ENCODE measurements around the gene CCDC30. TPM values are rescaled to one million over a fixed set of nuclear protein-coding genes. Genes with fewer than 3 reads are reported as not detected.

Gene CCDC30
- polyA plus RNA-seq: under 1 TPM; 0.35 to 0.88 TPM

DNA sequence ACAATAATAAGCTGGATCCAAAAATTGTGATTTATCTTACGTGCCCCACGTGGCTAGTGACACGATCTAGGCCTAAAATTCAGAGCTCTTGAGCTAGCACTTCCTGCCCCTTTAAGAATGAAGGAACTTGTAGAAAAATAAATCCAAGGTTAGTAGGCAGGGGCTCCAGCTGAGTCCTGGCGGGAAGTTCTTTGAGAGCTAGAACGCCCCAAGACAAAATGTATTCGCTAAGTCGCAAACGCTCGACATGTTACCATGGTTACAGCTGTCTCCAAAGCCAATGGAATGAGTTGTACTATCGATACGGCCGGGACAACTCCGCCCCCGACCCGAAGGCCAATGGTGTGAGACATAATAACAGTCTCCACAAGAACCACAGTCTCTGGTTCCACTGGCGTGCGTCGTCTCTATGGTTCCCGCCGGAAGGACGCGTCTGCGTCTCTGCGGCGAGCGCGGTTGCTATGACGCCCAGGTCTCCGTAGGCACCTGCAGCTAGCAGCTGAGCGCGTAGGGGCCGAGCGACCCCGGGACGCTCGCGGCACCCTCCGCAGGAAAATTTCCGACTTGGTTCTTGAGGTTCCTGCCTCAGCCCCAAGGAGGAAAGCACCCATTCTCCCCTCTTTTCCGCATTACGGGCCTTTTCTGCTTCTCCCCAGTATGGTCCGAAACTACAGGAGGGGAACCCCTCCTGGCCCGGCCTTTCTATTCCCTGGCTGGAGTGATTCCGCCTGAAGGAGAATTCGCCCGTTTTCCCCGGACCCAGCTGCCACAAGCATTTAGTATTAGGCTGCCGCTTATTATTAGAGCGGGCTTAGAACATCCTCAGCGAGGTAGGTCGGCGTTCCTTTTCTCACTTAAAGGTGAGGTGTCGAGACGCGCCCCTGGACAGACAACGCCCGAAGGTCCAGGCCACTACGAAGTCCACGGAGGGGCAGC lies at the start of gene CCDC30:
Gene CCDC30, plus strand, starts transcription at position 459 of the 936 bp plus-strand sequence. CDS start 17,266 bp downstream, outside the sequence.
- 1 to 2% methylated on average over 59 of the region's 59 CpGs for WGBS, 2 donors
- H3K27ac ChIP-seq (ENCODE audit: low read depth in 2 of 2, low read length in 1 of 2): peak within 1 kb of the TSS in 1 of 2 donors; percentile 15

DNA sequence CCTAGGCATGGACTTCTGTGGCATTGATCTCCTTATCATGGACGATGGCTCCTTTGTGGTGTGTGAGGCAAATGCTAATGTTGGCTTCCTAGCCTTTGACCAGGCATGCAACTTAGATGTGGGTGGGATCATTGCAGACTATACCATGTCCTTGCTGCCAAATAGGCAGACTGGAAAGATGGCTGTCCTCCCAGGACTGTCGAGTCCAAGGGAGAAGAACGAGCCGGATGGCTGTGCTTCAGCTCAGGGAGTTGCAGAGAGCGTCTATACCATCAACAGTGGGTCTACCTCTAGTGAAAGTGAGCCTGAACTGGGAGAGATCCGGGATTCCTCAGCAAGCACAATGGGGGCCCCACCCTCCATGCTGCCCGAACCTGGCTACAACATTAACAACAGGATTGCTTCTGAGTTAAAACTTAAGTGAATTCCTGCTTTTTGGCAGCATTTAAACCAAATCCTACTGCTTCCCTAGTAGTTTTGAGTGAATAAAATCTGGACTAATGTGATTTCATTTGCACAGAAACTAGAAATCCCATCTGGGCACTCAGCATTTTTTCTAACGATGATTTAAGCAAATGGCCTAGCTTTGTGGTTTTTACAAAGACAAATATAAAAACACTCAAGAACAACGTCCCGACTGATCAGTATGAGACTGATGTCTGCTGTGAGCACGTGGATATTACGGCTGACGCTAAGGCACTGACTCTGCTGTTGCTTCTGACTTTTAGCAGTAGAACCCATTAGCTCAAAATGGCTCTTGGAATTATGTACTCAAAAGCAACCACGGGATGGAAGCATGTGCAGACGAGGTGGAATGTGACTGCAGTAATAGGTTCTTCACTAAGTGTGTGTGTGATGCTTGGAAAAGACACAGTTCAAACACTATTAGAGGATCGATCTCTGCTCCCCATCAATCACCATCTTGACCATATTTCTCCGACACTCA lies 48.3 kb upstream of the CCDC30 start:
- peaks cover 0 to 3% of the 10 kb centered on the region in 2 donors for H3K4me1 ChIP-seq (ENCODE audit: control insufficient read depth in 2 of 2, insufficient read depth in 2 of 2, low read length in 1 of 2)
- H3K36me3 ChIP-seq (ENCODE audit: control insufficient read depth in 2 of 2, insufficient read depth in 2 of 2, low read length in 1 of 2): no peaks in the 10 kb centered on the region
- H3K27me3 ChIP-seq (ENCODE audit: control insufficient read depth in 1 of 2, insufficient read depth in 2 of 2, low read length in 2 of 2): no peaks in the 10 kb centered on the region
- no peak overlapping the region for H3K27ac ChIP-seq (ENCODE audit: low read depth in 2 of 2, low read length in 1 of 2)
- H3K9me3 ChIP-seq (ENCODE audit: control insufficient read depth in 2 of 2, insufficient read depth in 1 of 2, low read depth in 1 of 2, low read length in 1 of 2): no peaks in the 10 kb centered on the region
- no peak overlapping the region for H3K4me3 ChIP-seq (ENCODE audit: low read depth in 1 of 2, low read length in 2 of 2)
- WGBS, 2 donors: 90% methylated on average over 17 of the region's 17 CpGs

More for the DNA sequence above, at the start of gene CCDC30:
- Histone ChIP-seq H3K4me3 (ENCODE audit: low read depth in 1 of 2, low read length in 2 of 2) (peak within 1 kb of the TSS; percentile 67 to 93), H3K4me1 (ENCODE audit: control insufficient read depth in 2 of 2, insufficient read depth in 2 of 2, low read length in 1 of 2) (no peaks in the 10 kb centered on the region), H3K9me3 (ENCODE audit: control insufficient read depth in 2 of 2, insufficient read depth in 1 of 2, low read depth in 1 of 2, low read length in 1 of 2) (no peaks in the 10 kb centered on the region), H3K27me3 (ENCODE audit: control insufficient read depth in 1 of 2, insufficient read depth in 2 of 2, low read length in 2 of 2) (no peaks in the 10 kb centered on the region), H3K36me3 (ENCODE audit: control insufficient read depth in 2 of 2, insufficient read depth in 2 of 2, low read length in 1 of 2) (peaks cover 3 to 8% of the 10 kb centered on the region in 2 donors)

DNA sequence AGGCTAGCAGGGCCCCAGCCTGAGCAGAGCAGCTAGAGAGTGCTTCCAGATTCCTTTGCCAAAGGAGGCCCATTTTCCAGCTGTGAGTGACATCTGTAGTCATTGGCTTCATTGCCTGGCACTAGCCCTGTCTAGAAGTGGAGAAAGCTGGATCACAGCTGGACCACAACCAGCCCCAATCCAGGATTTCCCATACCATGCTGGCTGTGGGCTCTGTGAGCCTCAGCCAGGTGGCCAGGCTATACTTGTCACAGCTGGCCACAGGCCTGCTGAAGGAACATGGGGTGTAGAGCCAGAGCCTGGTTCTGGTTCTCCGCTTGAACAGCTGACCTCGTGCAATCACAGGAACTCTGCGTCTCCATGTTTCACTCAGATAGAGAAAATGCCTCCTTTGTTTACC lies 45.9 kb upstream of the CCDC30 start:
- 49 to 86% methylated on average over 3 of the region's 3 CpGs for WGBS, 2 donors
- peaks cover 0 to 3% of the 10 kb centered on the region in 2 donors for H3K4me1 ChIP-seq (ENCODE audit: control insufficient read depth in 2 of 2, insufficient read depth in 2 of 2, low read length in 1 of 2)
- no peaks in the 10 kb centered on the region for H3K9me3 ChIP-seq (ENCODE audit: control insufficient read depth in 2 of 2, insufficient read depth in 1 of 2, low read depth in 1 of 2, low read length in 1 of 2)
- H3K27ac ChIP-seq (ENCODE audit: low read depth in 2 of 2, low read length in 1 of 2): no peak overlapping the region
- no peaks in the 10 kb centered on the region for H3K36me3 ChIP-seq (ENCODE audit: control insufficient read depth in 2 of 2, insufficient read depth in 2 of 2, low read length in 1 of 2)
- no peaks in the 10 kb centered on the region for H3K27me3 ChIP-seq (ENCODE audit: control insufficient read depth in 1 of 2, insufficient read depth in 2 of 2, low read length in 2 of 2)
- no peak overlapping the region for H3K4me3 ChIP-seq (ENCODE audit: low read depth in 1 of 2, low read length in 2 of 2)

DNA sequence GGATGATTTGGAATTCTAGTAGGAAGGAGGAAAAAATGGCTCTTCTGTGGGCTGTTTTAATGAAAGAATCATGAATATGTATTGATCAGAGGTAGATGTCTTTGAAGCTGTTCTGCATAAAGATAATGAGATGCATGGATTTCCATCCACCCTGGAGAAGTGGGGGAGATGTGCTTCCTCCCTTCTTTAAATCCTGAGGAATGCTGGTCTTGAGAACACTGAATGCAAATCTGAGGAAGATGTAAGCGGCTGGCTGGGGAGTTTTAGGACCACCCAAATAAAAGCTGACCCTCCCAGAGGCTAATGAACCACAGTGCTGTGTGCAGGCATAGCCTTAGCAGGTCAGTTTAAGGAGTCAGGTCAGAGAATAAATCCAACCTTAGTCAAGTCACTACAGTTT lies 44.6 kb upstream of the CCDC30 start:
- Histone ChIP-seq H3K4me1 (ENCODE audit: control insufficient read depth in 2 of 2, insufficient read depth in 2 of 2, low read length in 1 of 2) (peaks cover 0 to 3% of the 10 kb centered on the region in 2 donors), H3K36me3 (ENCODE audit: control insufficient read depth in 2 of 2, insufficient read depth in 2 of 2, low read length in 1 of 2) (no peaks in the 10 kb centered on the region), H3K27ac (ENCODE audit: low read depth in 2 of 2, low read length in 1 of 2) (no peak overlapping the region), H3K27me3 (ENCODE audit: control insufficient read depth in 1 of 2, insufficient read depth in 2 of 2, low read length in 2 of 2) (no peaks in the 10 kb centered on the region), H3K9me3 (ENCODE audit: control insufficient read depth in 2 of 2, insufficient read depth in 1 of 2, low read depth in 1 of 2, low read length in 1 of 2) (no peaks in the 10 kb centered on the region), H3K4me3 (ENCODE audit: low read depth in 1 of 2, low read length in 2 of 2) (no peak overlapping the region)
- WGBS, 2 donors: 78 to 95% methylated on average over 1 of the region's 1 CpG

DNA sequence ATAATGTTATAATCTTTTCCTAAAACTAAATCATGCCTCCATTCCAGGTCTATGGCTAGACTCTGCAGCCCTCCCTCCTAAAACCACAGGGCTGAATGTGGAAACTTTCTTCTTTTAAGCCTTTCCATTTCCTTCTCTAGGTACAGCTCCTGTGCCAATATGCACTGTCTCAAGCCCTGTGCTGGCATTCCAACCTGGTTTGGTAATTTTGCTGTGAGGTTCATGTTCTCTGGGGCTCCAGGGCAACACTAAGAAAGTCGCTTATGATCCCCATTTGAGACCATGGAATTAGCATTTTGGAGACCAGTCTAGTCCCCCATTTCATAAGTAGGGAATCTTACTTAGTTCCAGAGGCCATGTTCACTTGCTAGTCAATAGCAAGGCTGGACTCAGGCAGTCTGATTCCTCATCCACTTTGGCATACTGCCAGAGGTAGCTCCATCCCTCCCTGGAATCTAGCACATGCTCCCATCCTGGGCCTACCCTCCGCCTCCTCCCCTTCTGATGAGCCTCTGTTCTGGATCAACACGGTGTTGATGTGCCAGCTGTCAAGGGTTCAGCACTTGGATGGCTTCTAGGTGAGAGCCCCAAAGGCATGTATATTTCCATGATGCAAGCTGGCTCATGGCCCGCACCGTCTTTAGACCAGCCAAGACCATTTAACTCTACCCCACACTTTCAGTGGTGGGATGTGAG lies 43.8 kb upstream of the CCDC30 start:
- Histone ChIP-seq H3K27ac (ENCODE audit: low read depth in 2 of 2, low read length in 1 of 2) (peak overlapping the region in 1 of 2 donors; percentile 9), H3K4me3 (ENCODE audit: low read depth in 1 of 2, low read length in 2 of 2) (no peak overlapping the region), H3K4me1 (ENCODE audit: control insufficient read depth in 2 of 2, insufficient read depth in 2 of 2, low read length in 1 of 2) (peaks cover 0 to 3% of the 10 kb centered on the region in 2 donors), H3K9me3 (ENCODE audit: control insufficient read depth in 2 of 2, insufficient read depth in 1 of 2, low read depth in 1 of 2, low read length in 1 of 2) (no peaks in the 10 kb centered on the region), H3K36me3 (ENCODE audit: control insufficient read depth in 2 of 2, insufficient read depth in 2 of 2, low read length in 1 of 2) (no peaks in the 10 kb centered on the region), H3K27me3 (ENCODE audit: control insufficient read depth in 1 of 2, insufficient read depth in 2 of 2, low read length in 2 of 2) (no peaks in the 10 kb centered on the region)
- WGBS, 2 donors: 50 to 69% methylated on average over 5 of the region's 5 CpGs

DNA sequence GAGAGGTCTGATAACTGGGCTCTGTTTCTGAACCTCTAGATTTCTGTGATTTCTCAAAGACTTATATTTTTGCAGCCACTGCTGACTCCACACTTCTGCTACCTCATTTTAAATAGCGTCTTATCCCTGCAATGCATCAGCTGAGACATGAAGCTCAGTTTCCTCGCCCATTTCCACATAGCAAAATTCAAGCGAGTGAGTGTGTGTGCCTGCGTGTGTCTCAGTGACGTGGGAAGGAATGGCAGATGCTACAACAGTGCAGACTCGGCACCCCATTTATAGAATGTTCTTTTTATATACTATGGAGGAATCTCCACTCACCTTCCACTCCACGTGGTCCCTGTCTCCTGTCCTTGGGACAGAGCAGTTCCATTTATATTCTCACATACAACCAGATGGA lies 43.0 kb upstream of the CCDC30 start:
- 83 to 86% methylated on average over 7 of the region's 7 CpGs for whole genome bisulfite sequencing, 2 donors

DNA sequence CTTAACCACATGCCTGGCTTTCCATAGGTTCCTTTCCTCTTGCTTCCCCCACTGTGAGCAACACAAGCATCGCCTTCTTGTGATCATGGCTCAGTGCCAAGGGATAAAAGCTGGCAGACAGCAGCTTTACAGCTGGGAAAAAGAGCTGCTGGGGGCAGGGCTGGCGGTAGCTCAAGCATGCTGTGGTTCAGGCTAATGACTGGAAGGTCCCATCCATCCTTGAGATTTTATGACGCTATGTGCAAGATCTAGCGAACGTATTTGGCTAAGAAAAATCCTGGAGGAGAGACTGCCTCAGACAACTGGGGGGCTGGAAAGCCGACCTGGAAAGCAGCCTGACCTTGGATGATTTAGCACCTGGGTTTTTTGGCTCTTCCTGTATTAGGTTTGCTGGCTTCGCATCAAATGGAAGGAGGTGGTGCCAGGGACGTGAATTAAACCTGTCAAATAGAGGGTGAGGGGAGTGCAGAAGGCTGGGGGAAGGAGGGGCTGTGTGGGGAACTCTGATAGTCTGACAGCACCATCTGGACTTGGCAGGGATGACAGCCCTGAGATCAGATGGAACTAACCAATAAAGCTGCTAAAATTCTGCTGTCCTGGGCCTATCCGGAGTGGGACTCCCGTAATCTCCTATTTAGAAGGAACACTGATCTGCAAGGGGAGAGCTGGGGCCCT lies 42.0 kb upstream of the CCDC30 start:
- Histone ChIP-seq H3K4me1 (ENCODE audit: control insufficient read depth in 2 of 2, insufficient read depth in 2 of 2, low read length in 1 of 2) (peaks cover 0 to 3% of the 10 kb centered on the region in 2 donors), H3K36me3 (ENCODE audit: control insufficient read depth in 2 of 2, insufficient read depth in 2 of 2, low read length in 1 of 2) (no peaks in the 10 kb centered on the region), H3K4me3 (ENCODE audit: low read depth in 1 of 2, low read length in 2 of 2) (no peak overlapping the region), H3K27ac (ENCODE audit: low read depth in 2 of 2, low read length in 1 of 2) (no peak overlapping the region), H3K9me3 (ENCODE audit: control insufficient read depth in 2 of 2, insufficient read depth in 1 of 2, low read depth in 1 of 2, low read length in 1 of 2) (no peaks in the 10 kb centered on the region), H3K27me3 (ENCODE audit: control insufficient read depth in 1 of 2, insufficient read depth in 2 of 2, low read length in 2 of 2) (no peaks in the 10 kb centered on the region)
- WGBS, 2 donors: 14 to 15% methylated on average over 10 of the region's 10 CpGs

More for the DNA sequence above, 43.0 kb upstream of the CCDC30 start:
- Histone ChIP-seq H3K4me1 (ENCODE audit: control insufficient read depth in 2 of 2, insufficient read depth in 2 of 2, low read length in 1 of 2) (peaks cover 0 to 3% of the 10 kb centered on the region in 2 donors), H3K36me3 (ENCODE audit: control insufficient read depth in 2 of 2, insufficient read depth in 2 of 2, low read length in 1 of 2) (no peaks in the 10 kb centered on the region), H3K4me3 (ENCODE audit: low read depth in 1 of 2, low read length in 2 of 2) (no peak overlapping the region), H3K27ac (ENCODE audit: low read depth in 2 of 2, low read length in 1 of 2) (no peak overlapping the region), H3K27me3 (ENCODE audit: control insufficient read depth in 1 of 2, insufficient read depth in 2 of 2, low read length in 2 of 2) (no peaks in the 10 kb centered on the region), H3K9me3 (ENCODE audit: control insufficient read depth in 2 of 2, insufficient read depth in 1 of 2, low read depth in 1 of 2, low read length in 1 of 2) (no peaks in the 10 kb centered on the region)

DNA sequence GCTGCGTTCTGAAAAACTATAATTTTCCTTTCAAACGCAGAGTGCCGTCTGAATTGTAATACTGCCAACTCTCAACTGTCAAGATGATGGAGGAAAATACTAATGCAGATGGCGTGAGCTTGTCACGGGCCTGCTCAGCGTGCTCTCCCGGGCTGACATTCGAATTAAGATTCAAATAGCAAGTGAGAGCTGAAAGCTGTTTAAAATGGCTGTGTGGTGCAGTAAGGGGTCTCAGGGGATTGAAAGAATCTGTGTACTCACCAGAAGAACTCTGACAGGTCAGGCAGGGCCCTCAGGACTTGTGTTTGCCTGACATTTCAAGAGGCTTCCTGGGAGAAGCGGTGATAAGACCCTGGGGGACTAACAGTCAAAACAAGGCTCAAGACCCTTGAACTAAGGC lies 40.3 kb upstream of the CCDC30 start:
- Histone ChIP-seq H3K36me3 (ENCODE audit: control insufficient read depth in 2 of 2, insufficient read depth in 2 of 2, low read length in 1 of 2) (no peaks in the 10 kb centered on the region), H3K27ac (ENCODE audit: low read depth in 2 of 2, low read length in 1 of 2) (no peak overlapping the region), H3K9me3 (ENCODE audit: control insufficient read depth in 2 of 2, insufficient read depth in 1 of 2, low read depth in 1 of 2, low read length in 1 of 2) (no peaks in the 10 kb centered on the region), H3K4me3 (ENCODE audit: low read depth in 1 of 2, low read length in 2 of 2) (no peak overlapping the region), H3K27me3 (ENCODE audit: control insufficient read depth in 1 of 2, insufficient read depth in 2 of 2, low read length in 2 of 2) (no peaks in the 10 kb centered on the region), H3K4me1 (ENCODE audit: control insufficient read depth in 2 of 2, insufficient read depth in 2 of 2, low read length in 1 of 2) (peaks cover 0 to 3% of the 10 kb centered on the region in 2 donors)
- 72 to 75% methylated on average over 9 of the region's 9 CpGs for WGBS, 2 donors
